GM12875 (cell line): Measurements from ENCODE around the gene DCLRE1B.

Source experiments
- H3K4me3 ChIP-seq: one replicate; pipeline ENCODE4 v1.5.1; 2011; ENCODE audit warnings: low read depth, low read length, control low read depth
- TF ChIP-seq, protein P1 (sequence below): IDR thresholded peaks from 2 replicates; pipeline ENCODE4 v1.5.1; 2011; ENCODE audit warnings: low read depth, mild to moderate bottlenecking, control low read depth, inconsistent platforms, low read length, moderate library complexity, borderline replicate concordance; ENCODE audit not compliant: insufficient read depth

DCLRE1B gene

DNA sequence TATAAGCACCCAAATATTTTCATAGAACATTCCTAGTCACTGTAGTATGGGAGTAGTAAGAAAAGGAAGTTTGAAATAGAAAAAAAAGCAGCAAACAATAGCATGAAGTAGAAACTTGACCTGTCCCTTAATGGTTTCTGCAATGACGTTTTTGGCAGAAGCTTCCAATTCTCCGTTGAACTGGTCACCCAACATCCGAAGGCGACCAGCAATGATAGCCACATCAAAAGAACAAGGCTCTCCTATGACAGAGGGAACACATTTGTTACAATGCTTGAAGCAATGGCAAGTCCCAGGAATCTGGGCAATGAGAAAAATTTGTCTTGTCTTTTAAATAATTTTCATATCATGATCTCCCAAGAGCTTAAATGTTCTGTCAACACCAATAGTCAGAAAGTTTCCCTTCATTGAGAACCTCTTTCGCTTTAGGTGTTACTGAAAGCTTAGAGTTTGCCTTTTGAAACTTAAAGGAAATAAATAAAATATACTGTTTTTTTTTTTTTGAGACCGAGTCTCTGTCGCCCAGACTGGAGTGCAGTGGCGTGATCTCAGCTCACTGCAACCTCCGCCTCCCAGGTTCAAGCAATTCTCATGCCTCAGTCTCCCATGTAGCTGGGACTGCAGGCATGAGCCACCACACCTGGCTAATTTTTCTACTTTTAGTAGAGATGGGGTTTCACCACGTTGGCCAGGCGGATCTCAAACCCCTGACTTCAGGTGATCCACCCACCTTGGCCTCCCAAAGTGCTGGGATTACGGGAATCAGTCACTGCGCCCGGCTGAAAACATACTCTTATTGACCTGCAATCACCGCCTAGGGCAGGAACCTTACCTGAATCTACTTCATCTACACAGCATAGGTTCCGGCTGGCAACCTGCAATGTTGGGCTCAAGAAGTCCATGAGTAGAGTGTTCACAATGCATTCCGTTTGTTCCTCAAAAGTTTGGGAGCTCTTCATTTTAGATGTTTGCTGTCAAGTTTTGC is 18.4 kb upstream of the DCLRE1B start:
- H3K4me3 ChIP-seq, result no peak overlapping the region
- TF ChIP-seq, protein P1, sequence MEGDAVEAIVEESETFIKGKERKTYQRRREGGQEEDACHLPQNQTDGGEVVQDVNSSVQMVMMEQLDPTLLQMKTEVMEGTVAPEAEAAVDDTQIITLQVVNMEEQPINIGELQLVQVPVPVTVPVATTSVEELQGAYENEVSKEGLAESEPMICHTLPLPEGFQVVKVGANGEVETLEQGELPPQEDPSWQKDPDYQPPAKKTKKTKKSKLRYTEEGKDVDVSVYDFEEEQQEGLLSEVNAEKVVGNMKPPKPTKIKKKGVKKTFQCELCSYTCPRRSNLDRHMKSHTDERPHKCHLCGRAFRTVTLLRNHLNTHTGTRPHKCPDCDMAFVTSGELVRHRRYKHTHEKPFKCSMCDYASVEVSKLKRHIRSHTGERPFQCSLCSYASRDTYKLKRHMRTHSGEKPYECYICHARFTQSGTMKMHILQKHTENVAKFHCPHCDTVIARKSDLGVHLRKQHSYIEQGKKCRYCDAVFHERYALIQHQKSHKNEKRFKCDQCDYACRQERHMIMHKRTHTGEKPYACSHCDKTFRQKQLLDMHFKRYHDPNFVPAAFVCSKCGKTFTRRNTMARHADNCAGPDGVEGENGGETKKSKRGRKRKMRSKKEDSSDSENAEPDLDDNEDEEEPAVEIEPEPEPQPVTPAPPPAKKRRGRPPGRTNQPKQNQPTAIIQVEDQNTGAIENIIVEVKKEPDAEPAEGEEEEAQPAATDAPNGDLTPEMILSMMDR, result no peak

DNA sequence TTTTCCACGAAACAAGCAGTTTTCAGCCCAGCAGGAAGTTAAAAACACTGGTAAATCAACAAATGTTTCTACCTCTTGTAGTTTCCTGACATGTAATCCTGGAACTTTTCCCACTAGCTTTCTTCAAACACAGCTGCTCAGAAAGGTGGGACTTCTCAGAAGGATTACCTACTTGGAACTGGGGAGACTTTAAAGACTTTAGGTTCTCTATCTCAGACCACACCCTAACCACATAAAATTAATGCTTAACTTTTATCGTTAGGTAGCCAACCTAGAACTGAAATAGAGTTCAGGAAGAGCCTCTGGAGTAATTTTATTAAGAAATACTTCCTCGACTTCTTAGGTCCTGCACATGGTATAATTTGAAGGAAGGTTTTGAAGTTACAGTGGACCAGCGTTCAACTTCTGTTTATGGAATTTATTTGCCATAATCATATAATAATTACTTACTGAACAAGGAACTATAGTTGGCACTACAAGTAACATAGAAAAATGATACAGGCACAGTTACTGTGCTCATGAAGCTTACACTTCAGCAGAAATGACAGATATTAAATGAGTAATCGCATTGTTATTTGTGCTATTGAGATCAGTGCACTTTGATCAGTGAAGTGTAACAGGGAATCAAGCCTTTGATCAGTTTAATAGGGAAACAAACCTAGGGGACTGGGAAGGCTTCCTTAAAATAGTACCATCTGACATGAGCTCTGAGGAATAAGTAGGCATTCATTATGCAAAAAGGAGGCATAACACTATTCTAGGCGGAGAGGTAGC is 17.5 kb upstream of the DCLRE1B start, which contains the start of gene BCL2L15:
BCL2L15 (minus strand) TSS at position 180 of the 774 bp plus-strand sequence. CDS start 206 bp downstream, outside the sequence.
- TF ChIP-seq, protein P1, result no peak
- no peak within 1 kb of the TSS for H3K4me3 ChIP-seq

DNA sequence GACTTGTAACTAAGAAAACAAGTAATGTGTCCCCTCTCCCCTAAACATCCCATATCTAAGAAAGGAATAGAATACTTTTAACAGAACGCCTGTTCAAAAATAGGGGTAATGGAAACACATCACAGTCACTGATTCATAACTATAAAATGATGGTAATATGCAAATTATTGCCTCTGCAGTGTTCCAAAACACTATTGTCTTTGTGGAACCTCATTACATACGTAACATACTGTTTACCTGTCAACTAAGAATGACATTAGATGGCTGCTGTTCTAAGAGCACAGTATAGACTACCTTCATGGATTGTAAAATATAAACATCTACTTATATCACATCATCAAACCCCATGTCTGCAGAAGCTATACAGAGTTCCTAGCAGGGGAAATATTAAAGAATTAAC is 14.3 kb upstream of the DCLRE1B start:
- TF ChIP-seq, protein P1, result no peak
- H3K4me3 ChIP-seq, result no peak overlapping the region

DNA sequence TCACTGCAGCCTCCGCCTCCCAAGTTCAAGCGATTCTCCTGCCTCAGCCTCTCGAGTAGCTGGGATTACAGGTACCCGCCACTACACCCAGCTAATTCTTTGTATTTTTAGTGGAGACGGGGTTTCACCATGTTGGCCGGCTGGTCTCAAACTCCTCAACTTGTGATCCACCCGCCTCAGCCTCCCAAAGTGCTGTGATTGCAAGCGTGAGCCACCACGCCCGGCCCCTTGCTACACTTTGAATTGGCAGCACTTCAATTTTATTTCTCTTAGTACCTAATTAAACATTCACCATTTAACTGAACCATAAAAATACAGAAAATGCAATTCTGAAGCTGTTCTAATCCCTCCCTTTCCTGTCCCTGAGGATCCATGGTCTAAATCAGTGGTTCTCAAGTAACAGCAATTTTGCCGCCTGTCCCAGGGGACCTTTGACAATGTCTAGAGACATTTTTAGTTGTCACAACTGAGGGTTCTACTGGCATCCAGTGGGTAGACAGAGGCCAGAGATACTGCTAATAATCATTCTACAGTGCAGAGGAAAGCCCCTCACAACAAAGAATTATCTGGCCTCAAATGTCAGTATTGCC is 13.4 kb upstream of the DCLRE1B start:
- H3K4me3 ChIP-seq, result no peak overlapping the region
- TF ChIP-seq, protein P1, result no peak

DNA sequence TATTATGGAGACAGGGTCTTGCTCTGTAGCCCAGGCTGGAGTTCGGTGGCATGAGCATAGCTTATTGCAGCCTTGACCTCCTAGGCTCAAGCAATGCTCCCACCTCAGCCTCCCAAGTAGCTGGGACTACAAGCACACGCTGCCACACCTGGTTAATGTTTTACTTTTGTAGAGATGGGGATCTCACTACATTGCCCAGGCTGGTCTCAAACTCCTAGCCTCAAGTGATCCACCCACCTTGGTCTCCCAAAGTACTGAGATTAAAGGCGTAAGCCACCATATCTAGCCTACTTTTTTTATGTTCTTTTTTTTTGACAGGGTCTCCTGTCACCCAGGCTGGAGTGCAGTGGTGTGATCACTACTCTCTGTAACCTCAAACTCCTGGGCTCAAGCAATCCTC is 11.9 kb upstream of the DCLRE1B start:
- no peak overlapping the region for H3K4me3 ChIP-seq
- TF ChIP-seq, protein P1, result no peak

DNA sequence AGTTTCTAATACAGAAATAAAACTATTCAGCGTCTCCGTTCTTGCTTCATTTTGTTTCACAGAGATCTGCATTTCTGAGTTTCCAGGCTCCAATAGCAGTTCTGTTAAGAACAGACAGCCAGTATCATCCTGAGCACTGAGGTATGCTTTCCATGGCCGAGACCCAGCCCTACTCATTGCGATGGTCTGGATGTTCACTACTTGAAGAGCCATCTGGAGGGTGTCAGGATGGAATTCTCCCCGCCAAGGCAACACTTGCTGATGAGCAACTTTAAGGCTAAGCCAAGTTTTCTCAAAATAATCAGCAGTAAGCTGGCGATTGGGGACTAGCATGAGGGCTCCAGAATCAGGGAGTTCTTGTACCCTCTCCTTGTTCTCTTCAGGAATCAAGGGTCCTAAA is 10.0 kb upstream of the DCLRE1B start:
- TF ChIP-seq, protein P1, result no peak

More for the DNA sequence above, 10.0 kb upstream of the DCLRE1B start:
- no peak overlapping the region for H3K4me3 ChIP-seq
